PC-3 (cell line): ENCODE measurements around the gene OR5H15. TPM values are rescaled to one million over a fixed set of nuclear protein-coding genes. Genes with fewer than 3 reads are reported as not detected.
"Not testable (repeated sequence)": the region's sequence is repeated elsewhere in the genome, so short reads cannot be mapped to it uniquely, and the experiment has no call there.

Experiments
- ATAC-seq: fragments of 200-7000 bp; cut with Tn5 transposase; 2 replicates; pipeline ENCODE4 v1.9.1; 2020; ENCODE audit warnings: mild to moderate bottlenecking, moderate library complexity
- BruUV-seq: library from RNA; stranded (reverse); fragments of 400-500 nt; replicated peaks from 2 replicates; lab custom pipeline; 2021; lab: Mats Ljungman, UMichigan
- CTCF ChIA-PET: fragments of 300-600 bp; sonication (Branson Sonifier 250); formaldehyde crosslinking; loops from one replicate; lab custom pipeline; 2022; ENCODE audit warnings: antibody characterized with exemption; lab: Charles Lee
- POLR2A ChIA-PET: fragments of 300-600 bp; sonication (Branson Sonifier 250); formaldehyde crosslinking; loops from one replicate; lab custom pipeline; 2022; ENCODE audit warnings: antibody characterized with exemption; ENCODE audit not compliant: unreplicated experiment; lab: Charles Lee
- DNase-seq: peaks from one replicate; pipeline ENCODE4 v3.0.0-alpha.2; 2015
- H2AFZ ChIP-seq: fragments of 300-600 bp; sonication (generic); 2 replicates; pipeline ENCODE4 v1.6.0; 2016; ENCODE audit warnings: antibody characterized with exemption, low read length
- H3F3A ChIP-seq: fragments of 300-600 bp; sonication (generic); one replicate; pipeline ENCODE4 v1.6.0; 2017; ENCODE audit warnings: antibody characterized with exemption, low read length, control low read depth, mild to moderate bottlenecking; ENCODE audit not compliant: unreplicated experiment
- H3K27ac ChIP-seq: fragments of 300-600 bp; sonication (generic); 2 replicates; pipeline ENCODE4 v1.5.1; 2016; ENCODE audit warnings: mild to moderate bottlenecking, low read length
- H3K27me3 ChIP-seq: fragments of 300-600 bp; sonication (generic); 2 replicates; pipeline ENCODE4 v1.6.1; 2016; ENCODE audit warnings: low read length, mixed read lengths
- H3K36me3 ChIP-seq: fragments of 300-600 bp; sonication (generic); 2 replicates; pipeline ENCODE4 v1.6.1; 2016; ENCODE audit warnings: low read depth, mixed run types, low read length, mixed read lengths
- H3K4me1 ChIP-seq: fragments of 300-600 bp; sonication (generic); 2 replicates; pipeline ENCODE4 v1.5.1; 2016; ENCODE audit warnings: low read length; ENCODE audit not compliant: insufficient read depth
- H3K4me2 ChIP-seq: fragments of 300-600 bp; sonication (generic); 2 replicates; pipeline ENCODE4 v1.6.0; 2016; ENCODE audit warnings: low read length
- H3K4me3 ChIP-seq: fragments of 300-600 bp; sonication (generic); 2 replicates; pipeline ENCODE4 v1.5.1; 2016; ENCODE audit warnings: mild to moderate bottlenecking, low read length, mixed read lengths
- H3K79me2 ChIP-seq: fragments of 300-600 bp; sonication (generic); 2 replicates; pipeline ENCODE4 v1.6.1; 2017; ENCODE audit warnings: low read length, mixed read lengths
- H3K9ac ChIP-seq: fragments of 300-600 bp; sonication (generic); 2 replicates; pipeline ENCODE4 v1.6.0; 2016; ENCODE audit warnings: mild to moderate bottlenecking, low read length
- H3K9me2 ChIP-seq: fragments of 300-600 bp; sonication (generic); replicated peaks from 2 replicates; pipeline ENCODE4 v1.6.1; 2016; ENCODE audit warnings: mixed run types, low read length, mixed read lengths
- H3K9me3 ChIP-seq: fragments of 300-600 bp; sonication (generic); 2 replicates; pipeline ENCODE4 v1.6.1; 2016; ENCODE audit warnings: low read length, mixed read lengths
- H4K20me1 ChIP-seq: fragments of 300-600 bp; sonication (generic); 2 replicates; pipeline ENCODE4 v1.6.1; 2016; ENCODE audit warnings: low read length, mixed read lengths
- CTCF ChIP-seq: fragments of 300-600 bp; sonication (generic); conservative IDR thresholded peaks from 2 replicates; pipeline ENCODE4 v1.5.1; 2017; ENCODE audit warnings: antibody characterized with exemption, low read depth, mild to moderate bottlenecking, low read length
- EZH2 ChIP-seq: fragments of 300-600 bp; sonication (generic); IDR thresholded peaks from one replicate; pipeline ENCODE4 v1.6.1; 2017; ENCODE audit warnings: antibody characterized with exemption, mild to moderate bottlenecking, low read length; ENCODE audit not compliant: unreplicated experiment
- EZH2phosphoT487 ChIP-seq: fragments of 300-600 bp; sonication (generic); IDR thresholded peaks from 2 replicates; pipeline ENCODE4 v1.6.1; 2018; ENCODE audit warnings: mild to moderate bottlenecking, antibody characterized with exemption, low read length, borderline replicate concordance
- intact Hi-C: fragments of 100-400 bp; cut with micrococcal nuclease; formaldehyde crosslinking; loops from 2 replicates; pipeline ENCODE4 v1.9.0; 2023
- total RNA-seq: library from RNA; depleted of rRNA; stranded (reverse); fragments of >200 nt; gene quantifications from 2 replicates; pipeline ENCODE4 v1.2.3, GENCODE V29; 2014

Gene OR5H15
- total RNA-seq, 1 experiment from 2014 or later = not detected

- ATAC-seq = no peak
- H3K9me3 ChIP-seq = no peaks in the 10 kb centered on the region
Observed at GRCh38 chr3:98140531-98140930, 26.0 kb upstream of the OR5H15 start.

GRCh38 chr3:98147179-98147578 is 19.3 kb upstream of the OR5H15 start, which contains the start of gene OR5H14:
OR5H14 (plus strand) TSS chr3:98147479; CDS start chr3:98149386, 1,907 bp downstream.
- DNase-seq (no peak), ATAC-seq (no peak)
- no peaks in the 10 kb centered on the region for H4K20me1 ChIP-seq
- no peak within 1 kb of the TSS for H3K4me3 ChIP-seq
- H3K9me2 ChIP-seq = no peaks in the 10 kb centered on the region
- TF ChIP-seq EZH2 (no peak), EZH2phosphoT487 (no peak), CTCF (no peak)
- H3K4me1 ChIP-seq = no peaks in the 10 kb centered on the region
- no peaks in the 10 kb centered on the region for H3K79me2 ChIP-seq
- no peaks in the 10 kb centered on the region for H3F3A ChIP-seq
- H2AFZ ChIP-seq = no peak within 1 kb of the TSS
- no TSS peak for BruUV-seq
- H3K9me3 ChIP-seq = no peaks in the 10 kb centered on the region
- no peak within 1 kb of the TSS for H3K4me2 ChIP-seq
- H3K36me3 ChIP-seq = no peaks in the 10 kb centered on the region
- H3K27me3 ChIP-seq = peaks cover 25% of the 10 kb centered on the region
- intact Hi-C loops = no loop called here
- POLR2A ChIA-PET = no interaction called here
- CTCF ChIA-PET = no interaction called here
- H3K27ac ChIP-seq = no peak within 1 kb of the TSS
- no peak within 1 kb of the TSS for H3K9ac ChIP-seq

More at GRCh38 chr3:98140531-98140930, 26.0 kb upstream of the OR5H15 start:
- Histone ChIP-seq H3K4me2 (no peak overlapping the region), H3K79me2 (no peaks in the 10 kb centered on the region), H4K20me1 (no peaks in the 10 kb centered on the region), H3K36me3 (no peaks in the 10 kb centered on the region), H2AFZ (no peak overlapping the region), H3K27ac (no peak overlapping the region), H3K4me1 (no peaks in the 10 kb centered on the region), H3K27me3 (peaks cover 53% of the 10 kb centered on the region), H3K9me2 (no peaks in the 10 kb centered on the region), H3F3A (no peaks in the 10 kb centered on the region), H3K4me3 (no peak overlapping the region), H3K9ac (no peak overlapping the region)
- BruUV-seq = no TSS peak
- intact Hi-C loops = loop anchor here (2.0 kb wide), 1 partner anchor 42 kb away; no protein-coding TSS in a partner anchor
- TF ChIP-seq CTCF (no peak), EZH2phosphoT487 (no peak), EZH2 (no peak)
- CTCF ChIA-PET = no interaction called here
- DNase-seq = no peak
- POLR2A ChIA-PET = no interaction called here

GRCh38 chr3:98148751-98149150 is 17.7 kb upstream of the OR5H15 start:
- Histone ChIP-seq H3K79me2 (no peaks in the 10 kb centered on the region), H3K9ac (no peak overlapping the region), H3K36me3 (no peaks in the 10 kb centered on the region), H3K4me3 (no peak overlapping the region), H2AFZ (no peak overlapping the region), H4K20me1 (no peaks in the 10 kb centered on the region), H3K4me1 (no peaks in the 10 kb centered on the region), H3K9me3 (no peaks in the 10 kb centered on the region), H3K9me2 (no peaks in the 10 kb centered on the region), H3F3A (no peaks in the 10 kb centered on the region), H3K27me3 (peaks cover 15% of the 10 kb centered on the region; the same call in 1 of the 2 replicates), H3K27ac (no peak overlapping the region), H3K4me2 (no peak overlapping the region)
- intact Hi-C loops = no loop called here
- POLR2A ChIA-PET = no interaction called here
- DNase-seq (no peak), ATAC-seq (no peak)
- TF ChIP-seq EZH2phosphoT487 = no peak
- TF ChIP-seq EZH2 = no peak
- no peak for TF ChIP-seq CTCF
- no TSS peak for BruUV-seq
- CTCF ChIA-PET = no interaction called here

GRCh38 chr3:98149456-98149855 is 17.0 kb upstream of the OR5H15 start:
- H3K36me3 ChIP-seq, CTCF ChIA-PET, BruUV-seq: not testable (repeated sequence)

More at GRCh38 chr3:98149456-98149855, 17.0 kb upstream of the OR5H15 start:
- H3K4me2 ChIP-seq, H3K79me2 ChIP-seq, H2AFZ ChIP-seq, ATAC-seq, DNase-seq, H3F3A ChIP-seq, H4K20me1 ChIP-seq, POLR2A ChIA-PET, H3K4me3 ChIP-seq, H3K27ac ChIP-seq, H3K4me1 ChIP-seq, intact Hi-C loops, H3K9me2 ChIP-seq, H3K9ac ChIP-seq, H3K9me3 ChIP-seq: not testable (repeated sequence)
- peaks cover 10% of the 10 kb centered on the region; the same call in 1 of the 2 replicates for H3K27me3 ChIP-seq
